NT2/D1 (cell line): Measurements from ENCODE around the gene INPP5K.

Experiments
- DNase-seq: peaks from one replicate; pipeline ENCODE4 v3.0.0-alpha.2; 2011; ENCODE audit warnings: low read depth, low spot score
- H3K27me3 ChIP-seq: 2 replicates; pipeline ENCODE4 v1.6.0; 2011; ENCODE audit warnings: mild to moderate bottlenecking; ENCODE audit not compliant: insufficient read length, insufficient read depth
- H3K36me3 ChIP-seq: 2 replicates; pipeline ENCODE4 v1.6.1; 2011; ENCODE audit warnings: mild to moderate bottlenecking, low read length, mixed read lengths; ENCODE audit not compliant: insufficient read depth, insufficient read length
- H3K4me1 ChIP-seq: 2 replicates; pipeline ENCODE4 v1.5.1; 2011; ENCODE audit not compliant: insufficient read depth, insufficient read length
- H3K4me3 ChIP-seq: 2 replicates; pipeline ENCODE4 v1.5.1; 2011; ENCODE audit warnings: low read depth; ENCODE audit not compliant: insufficient read length
- H3K9ac ChIP-seq: 2 replicates; pipeline ENCODE4 v1.6.0; 2011; ENCODE audit warnings: low read depth; ENCODE audit not compliant: insufficient read length
- H3K9me3 ChIP-seq: 2 replicates; pipeline ENCODE4 v1.5.1; 2011; ENCODE audit warnings: mild to moderate bottlenecking, low read length; ENCODE audit not compliant: insufficient read depth
- SUZ12 ChIP-seq: IDR thresholded peaks from 2 replicates; pipeline ENCODE4 v1.6.1; 2011; ENCODE audit not compliant: insufficient read length, insufficient read depth; ENCODE audit errors: extremely low read depth
- YY1 ChIP-seq: IDR thresholded peaks from 2 replicates; pipeline ENCODE4 v1.6.1; 2011; ENCODE audit not compliant: insufficient read length, insufficient read depth
- ZNF274 ChIP-seq: IDR thresholded peaks from 2 replicates; pipeline ENCODE4 v1.6.1; 2011; ENCODE audit warnings: mild to moderate bottlenecking, low read depth, low read length

INPP5K gene

DNA sequence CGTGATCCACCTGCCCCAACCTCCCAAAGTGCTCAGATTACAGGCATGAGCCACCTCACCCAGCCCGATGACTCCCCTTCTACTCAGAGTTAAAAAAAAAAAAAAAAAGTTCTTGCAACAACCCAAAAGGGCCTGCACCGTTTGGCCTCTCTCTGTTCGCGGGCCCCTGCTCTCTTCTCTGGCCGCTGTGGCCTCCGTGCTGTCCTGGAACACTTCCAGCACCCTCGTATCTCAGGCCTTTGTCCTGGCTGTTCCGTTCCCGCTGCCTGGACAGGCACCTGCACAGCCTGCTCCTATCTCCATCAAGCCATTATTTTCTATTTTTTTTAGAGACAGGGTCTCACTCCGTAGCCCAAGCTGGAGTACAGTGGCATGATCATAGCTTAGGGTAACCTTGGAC is 34.7 kb downstream of the INPP5K start:
- Histone ChIP-seq H3K27me3 (no peaks in the 10 kb centered on the region), H3K36me3 (peaks cover 59% of the 10 kb centered on the region), H3K4me1 (peaks cover 12% of the 10 kb centered on the region), H3K9ac (no peak overlapping the region), H3K4me3 (no peak overlapping the region), H3K9me3 (no peaks in the 10 kb centered on the region)
- TF ChIP-seq YY1 = no peak
- no peak for TF ChIP-seq SUZ12
- TF ChIP-seq ZNF274 = no peak
- DNase-seq = no peak

DNA sequence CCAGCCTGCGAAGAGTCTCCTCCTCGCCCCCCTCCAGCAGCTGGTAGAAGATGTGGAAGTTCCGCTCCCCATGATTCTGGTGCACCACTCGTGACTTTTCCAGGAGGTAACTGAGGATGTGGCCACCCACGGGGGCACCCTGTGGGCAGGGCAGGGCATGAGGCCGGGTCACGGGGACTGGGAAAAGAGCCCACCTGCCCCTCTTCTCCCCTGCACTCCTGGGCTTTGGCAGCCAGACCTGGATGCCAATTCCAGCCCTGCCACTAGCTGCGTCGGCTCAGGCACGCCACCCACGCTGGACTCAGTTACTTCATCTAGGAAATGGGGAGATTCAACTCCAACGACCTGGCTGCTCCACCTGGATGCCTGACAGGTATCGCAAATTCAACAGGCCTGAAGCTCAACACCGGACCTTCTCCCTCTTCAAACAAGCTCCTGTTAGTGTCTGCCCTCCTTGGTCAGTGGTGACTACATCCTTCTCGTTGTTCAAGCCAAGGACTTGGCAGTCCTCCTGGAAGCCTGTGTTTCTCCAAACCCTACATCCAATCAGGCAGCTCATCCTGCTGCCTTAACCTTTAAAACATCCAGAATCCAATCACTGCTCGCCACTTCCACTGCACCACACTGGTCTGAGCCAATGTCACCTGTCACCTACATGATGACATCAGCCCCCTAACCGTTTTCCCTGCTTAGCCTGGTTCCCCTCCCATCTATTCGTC is 35.5 kb downstream of the INPP5K start:
- Histone ChIP-seq H3K36me3 (peaks cover 67% of the 10 kb centered on the region), H3K9ac (no peak overlapping the region), H3K27me3 (no peaks in the 10 kb centered on the region), H3K9me3 (no peaks in the 10 kb centered on the region), H3K4me3 (no peak overlapping the region), H3K4me1 (peaks cover 12% of the 10 kb centered on the region)
- DNase-seq = no peak
- TF ChIP-seq SUZ12 (no peak), YY1 (no peak), ZNF274 (no peak)

DNA sequence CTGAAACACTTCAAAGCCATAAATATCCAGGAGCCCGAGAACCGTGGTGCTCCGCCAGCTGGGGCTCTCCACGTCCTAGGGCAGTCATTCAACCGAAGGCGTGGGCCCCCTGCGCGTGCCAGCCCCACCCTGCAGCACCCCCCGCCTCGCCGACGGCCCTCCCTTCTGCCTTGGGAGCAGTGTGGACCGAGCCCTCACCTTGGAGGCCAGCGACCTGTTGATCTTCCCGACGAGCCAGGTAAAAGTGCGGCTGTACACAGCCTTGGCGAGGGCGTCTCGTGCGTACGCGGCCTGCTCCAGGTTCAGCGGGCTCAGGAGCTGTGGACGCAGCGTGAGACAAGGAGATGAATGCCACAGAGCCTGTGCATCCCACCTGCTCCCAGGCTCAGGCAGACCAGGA is 38.0 kb downstream of the INPP5K start:
- H3K4me1 ChIP-seq = peaks cover 6% of the 10 kb centered on the region
- H3K9me3 ChIP-seq = no peaks in the 10 kb centered on the region
- H3K36me3 ChIP-seq = peaks cover 76% of the 10 kb centered on the region
- DNase-seq = no peak
- H3K27me3 ChIP-seq = no peaks in the 10 kb centered on the region
- TF ChIP-seq YY1 (no peak), SUZ12 (no peak), ZNF274 (no peak)
- no peak overlapping the region for H3K9ac ChIP-seq
- no peak overlapping the region for H3K4me3 ChIP-seq

DNA sequence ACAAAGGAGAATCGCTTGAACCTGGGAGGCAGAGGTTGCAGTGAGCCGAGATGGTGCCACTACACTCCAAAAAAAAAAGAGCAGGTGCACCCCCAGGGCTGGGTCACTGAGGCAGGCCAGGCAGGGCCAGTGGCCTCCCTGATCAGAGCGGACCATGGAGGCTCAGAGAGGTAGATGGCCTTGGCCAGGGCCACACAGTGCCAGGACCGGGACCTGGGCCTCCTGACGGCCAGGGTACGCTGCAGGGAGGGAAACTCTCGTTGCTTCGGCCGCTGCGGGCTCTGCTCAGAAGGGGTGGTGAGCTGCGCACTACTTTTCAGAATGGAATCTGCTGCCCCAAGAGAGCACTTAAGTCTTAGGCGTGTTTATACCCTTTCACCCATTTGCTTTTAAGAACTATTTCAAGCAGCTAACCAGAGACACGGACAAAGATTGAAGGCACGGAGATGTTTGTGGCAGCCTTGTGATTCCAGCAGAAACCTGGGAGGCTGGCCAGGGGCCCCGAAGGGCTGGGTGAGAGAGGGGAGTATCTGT is 41.0 kb downstream of the INPP5K start:
- no peak for TF ChIP-seq ZNF274
- TF ChIP-seq YY1 = no peak
- no peak for TF ChIP-seq SUZ12
- H3K9ac ChIP-seq = no peak overlapping the region
- DNase-seq = no peak
- H3K9me3 ChIP-seq = no peaks in the 10 kb centered on the region
- H3K36me3 ChIP-seq = peaks cover 76% of the 10 kb centered on the region
- H3K27me3 ChIP-seq = no peaks in the 10 kb centered on the region
- peaks cover 5% of the 10 kb centered on the region for H3K4me1 ChIP-seq
- no peak overlapping the region for H3K4me3 ChIP-seq

DNA sequence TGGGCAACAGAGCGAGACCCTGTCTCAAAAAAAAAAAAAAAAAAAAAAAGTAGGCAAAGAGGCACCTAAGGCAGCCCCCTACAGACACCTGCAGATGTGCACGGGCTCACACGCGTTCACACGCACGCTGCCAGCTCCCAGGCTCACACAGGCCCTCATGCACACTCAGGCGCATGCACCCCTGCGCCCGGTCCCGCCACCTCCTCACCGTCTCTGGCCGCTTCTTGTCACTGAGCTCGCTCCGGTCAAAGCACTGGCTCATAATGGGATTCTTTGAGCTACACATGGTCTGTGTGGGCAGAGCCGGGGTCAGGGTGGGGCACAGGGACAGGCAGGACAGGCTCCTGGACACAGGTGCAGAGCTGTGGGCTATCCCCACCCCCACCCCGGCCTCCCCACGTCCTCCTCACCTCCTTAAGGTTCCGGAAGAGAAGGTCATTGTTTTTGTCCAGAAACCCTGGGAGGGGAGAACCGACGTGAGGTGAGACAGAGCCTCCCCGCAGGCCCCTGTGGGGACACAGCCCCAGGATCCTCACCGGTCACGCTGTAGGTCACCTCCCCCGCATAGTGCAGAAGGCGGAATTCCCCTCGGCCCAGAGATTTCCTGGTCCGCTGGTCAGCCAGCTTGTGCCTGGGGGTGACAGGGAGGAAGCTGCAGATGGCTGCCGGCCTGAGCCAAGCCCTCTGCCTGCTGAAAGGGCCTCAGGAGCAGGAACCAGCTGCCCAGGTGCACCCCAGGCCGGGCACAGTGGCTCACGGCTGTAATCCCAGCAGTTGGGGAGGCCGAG is 41.8 kb downstream of the INPP5K start:
- no peak for DNase-seq
- peaks cover 5% of the 10 kb centered on the region for H3K4me1 ChIP-seq
- TF ChIP-seq YY1 (no peak), SUZ12 (no peak), ZNF274 (no peak)
- no peak overlapping the region for H3K9ac ChIP-seq
- no peak overlapping the region for H3K4me3 ChIP-seq
- H3K9me3 ChIP-seq = no peaks in the 10 kb centered on the region
- no peaks in the 10 kb centered on the region for H3K27me3 ChIP-seq
- H3K36me3 ChIP-seq = peaks cover 78% of the 10 kb centered on the region

DNA sequence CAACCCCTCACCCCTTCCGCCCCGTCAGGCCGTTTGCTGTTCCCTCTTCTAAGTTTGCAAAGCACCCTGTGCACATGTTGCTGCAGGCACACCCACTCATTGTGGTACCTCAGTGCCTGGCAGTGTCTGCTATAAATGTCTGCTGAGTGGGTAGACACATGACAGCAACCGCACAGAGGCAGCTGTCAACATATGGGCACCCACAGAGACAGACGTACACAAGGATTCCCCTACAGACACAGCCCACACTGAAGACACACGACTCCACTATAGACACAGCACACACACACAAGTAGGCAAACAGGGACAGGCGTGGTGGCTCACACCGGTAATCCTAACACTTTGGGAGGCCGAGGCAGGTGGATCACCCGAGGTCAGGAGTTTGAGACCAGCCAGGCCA is 42.6 kb downstream of the INPP5K start:
- Histone ChIP-seq H3K4me3 (no peak overlapping the region), H3K4me1 (peaks cover 8% of the 10 kb centered on the region), H3K27me3 (no peaks in the 10 kb centered on the region), H3K36me3 (peaks cover 79% of the 10 kb centered on the region), H3K9me3 (no peaks in the 10 kb centered on the region), H3K9ac (no peak overlapping the region)
- DNase-seq = no peak
- TF ChIP-seq ZNF274 (no peak), YY1 (no peak), SUZ12 (no peak)

DNA sequence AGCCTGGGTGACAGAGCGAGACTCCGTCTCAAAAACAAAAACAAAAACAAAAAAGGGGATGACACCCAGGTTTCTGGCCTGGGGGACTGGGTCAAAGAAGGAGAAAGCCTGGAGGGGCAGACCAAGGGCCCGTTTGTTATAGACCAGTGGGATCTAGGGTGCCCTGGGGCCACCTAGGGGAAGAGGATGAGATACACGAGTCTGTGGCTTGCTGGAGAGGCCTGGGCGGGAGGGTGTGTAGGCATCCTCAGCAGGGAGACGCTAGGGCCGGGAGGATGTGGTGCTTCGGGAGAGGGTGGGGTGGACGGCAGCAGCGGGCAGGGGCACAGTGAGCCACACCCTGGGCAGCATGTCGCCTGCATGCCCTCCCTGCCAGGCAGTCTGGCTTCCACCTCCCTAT is 43.2 kb downstream of the INPP5K start:
- Histone ChIP-seq H3K36me3 (peaks cover 79% of the 10 kb centered on the region), H3K27me3 (no peaks in the 10 kb centered on the region), H3K4me3 (no peak overlapping the region), H3K9me3 (no peaks in the 10 kb centered on the region), H3K9ac (no peak overlapping the region), H3K4me1 (peaks cover 14% of the 10 kb centered on the region)
- TF ChIP-seq ZNF274 (no peak), YY1 (no peak), SUZ12 (no peak)
- no peak for DNase-seq
